ENCODE measurements around the gene HIF1A. TPM values are rescaled to one million over a fixed set of nuclear protein-coding genes. Genes with fewer than 3 reads are reported as not detected.
A peak's percentile ranks its signal among the peaks of the same experiment; 100 is the strongest.

HIF1A gene
- total RNA-seq, 4 donors from 2014 or later, result 50.0 to 137 (median 83.0) TPM

DNA sequence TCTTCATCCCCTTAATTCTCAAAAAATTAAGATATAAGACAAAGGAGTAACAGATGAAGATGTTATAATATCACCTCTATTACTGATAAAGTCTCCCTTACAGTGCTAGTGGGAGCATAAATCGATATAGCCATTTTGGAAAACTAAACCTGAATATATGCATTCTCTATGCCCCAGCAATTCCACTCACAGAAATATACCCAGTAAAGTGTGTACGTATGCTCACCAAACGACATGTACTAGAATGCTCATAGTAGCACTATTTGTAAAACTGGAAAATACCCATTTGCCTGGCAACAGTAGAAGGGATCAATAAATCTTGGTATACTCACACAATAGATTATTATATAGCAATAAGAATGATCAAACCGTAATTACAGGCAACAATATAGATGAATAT is 44.0 kb upstream of the HIF1A start:
- TF ChIP-seq, protein P1, sequence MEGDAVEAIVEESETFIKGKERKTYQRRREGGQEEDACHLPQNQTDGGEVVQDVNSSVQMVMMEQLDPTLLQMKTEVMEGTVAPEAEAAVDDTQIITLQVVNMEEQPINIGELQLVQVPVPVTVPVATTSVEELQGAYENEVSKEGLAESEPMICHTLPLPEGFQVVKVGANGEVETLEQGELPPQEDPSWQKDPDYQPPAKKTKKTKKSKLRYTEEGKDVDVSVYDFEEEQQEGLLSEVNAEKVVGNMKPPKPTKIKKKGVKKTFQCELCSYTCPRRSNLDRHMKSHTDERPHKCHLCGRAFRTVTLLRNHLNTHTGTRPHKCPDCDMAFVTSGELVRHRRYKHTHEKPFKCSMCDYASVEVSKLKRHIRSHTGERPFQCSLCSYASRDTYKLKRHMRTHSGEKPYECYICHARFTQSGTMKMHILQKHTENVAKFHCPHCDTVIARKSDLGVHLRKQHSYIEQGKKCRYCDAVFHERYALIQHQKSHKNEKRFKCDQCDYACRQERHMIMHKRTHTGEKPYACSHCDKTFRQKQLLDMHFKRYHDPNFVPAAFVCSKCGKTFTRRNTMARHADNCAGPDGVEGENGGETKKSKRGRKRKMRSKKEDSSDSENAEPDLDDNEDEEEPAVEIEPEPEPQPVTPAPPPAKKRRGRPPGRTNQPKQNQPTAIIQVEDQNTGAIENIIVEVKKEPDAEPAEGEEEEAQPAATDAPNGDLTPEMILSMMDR (IDR thresholded peaks at IDR 0.05), result no peak
- no peak for TF ChIP-seq POLR2A (IDR thresholded peaks at IDR 0.05)
- H3K4me1 ChIP-seq, result peaks cover 0 to 5% of the 10 kb centered on the region in 2 donors
- no peaks in the 10 kb centered on the region for H3K36me3 ChIP-seq
- no peaks in the 10 kb centered on the region for H3K27me3 ChIP-seq
- intact Hi-C loops (cut with DNase I; ENCODE audit: low total_unique reads), result no loop called here
- H3K27ac ChIP-seq, result no peak overlapping the region
- H3K9me3 ChIP-seq, result no peaks in the 10 kb centered on the region
- no peak overlapping the region for H3K4me3 ChIP-seq
- DNase-seq, result no peak

- intact Hi-C loops (cut with DNase I; ENCODE audit: low total_unique reads), result no loop called here
Measured at GRCh38 chr14:61652526-61653262, 42.6 kb upstream of the HIF1A start.

DNA sequence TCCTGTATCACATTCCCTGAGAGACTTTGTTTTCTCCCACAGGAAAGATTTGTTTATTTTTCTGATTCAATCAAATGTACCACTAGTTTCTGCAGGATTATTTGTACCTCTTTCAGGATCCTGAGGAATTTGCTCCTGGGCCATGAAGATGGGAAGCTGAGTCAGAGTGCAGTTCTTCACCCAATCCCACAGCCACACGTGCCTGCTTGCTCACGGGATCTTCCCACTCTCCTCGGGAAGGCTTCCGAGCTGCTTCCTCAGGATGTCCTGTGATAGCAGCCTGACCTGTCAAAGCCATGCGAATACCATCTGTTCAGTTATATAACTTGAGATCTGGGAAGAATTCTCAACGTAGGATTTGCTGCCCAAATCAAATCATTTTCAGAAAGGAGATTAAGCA is 41.8 kb upstream of the HIF1A start:
- DNase-seq, result peak in 1 of 2 donors; percentile 24
- TF ChIP-seq, protein P1 (IDR thresholded peaks at IDR 0.05), result no peak
- no peak for TF ChIP-seq POLR2A (IDR thresholded peaks at IDR 0.05)

More at GRCh38 chr14:61652526-61653262, 42.6 kb upstream of the HIF1A start:
- no peak for TF ChIP-seq POLR2A (IDR thresholded peaks at IDR 0.05)
- TF ChIP-seq, protein P1 (IDR thresholded peaks at IDR 0.05), result no peak
- no peak overlapping the region for H3K27ac ChIP-seq
- no peak overlapping the region for H3K4me3 ChIP-seq
- H3K9me3 ChIP-seq, result no peaks in the 10 kb centered on the region
- no peaks in the 10 kb centered on the region for H3K36me3 ChIP-seq
- peaks cover 0 to 5% of the 10 kb centered on the region in 2 donors for H3K4me1 ChIP-seq
- H3K27me3 ChIP-seq, result no peaks in the 10 kb centered on the region
- DNase-seq, result no peak

GRCh38 chr14:61654026-61654425 is 41.3 kb upstream of the HIF1A start:
- Histone ChIP-seq H3K9me3 (no peaks in the 10 kb centered on the region), H3K36me3 (no peaks in the 10 kb centered on the region), H3K27ac (no peak overlapping the region), H3K4me3 (no peak overlapping the region), H3K27me3 (no peaks in the 10 kb centered on the region), H3K4me1 (peaks cover 0 to 5% of the 10 kb centered on the region in 2 donors)
- no peak for DNase-seq
- TF ChIP-seq, protein P1 (IDR thresholded peaks at IDR 0.05), result no peak
- no peak for TF ChIP-seq POLR2A (IDR thresholded peaks at IDR 0.05)
- intact Hi-C loops (cut with DNase I; ENCODE audit: low total_unique reads), result no loop called here

More for the DNA sequence above, 41.8 kb upstream of the HIF1A start:
- no peak overlapping the region for H3K27ac ChIP-seq
- no peaks in the 10 kb centered on the region for H3K9me3 ChIP-seq
- intact Hi-C loops (cut with DNase I; ENCODE audit: low total_unique reads), result no loop called here
- H3K27me3 ChIP-seq, result no peaks in the 10 kb centered on the region
- no peak overlapping the region for H3K4me3 ChIP-seq
- H3K36me3 ChIP-seq, result no peaks in the 10 kb centered on the region
- peaks cover 0 to 5% of the 10 kb centered on the region in 2 donors for H3K4me1 ChIP-seq

DNA sequence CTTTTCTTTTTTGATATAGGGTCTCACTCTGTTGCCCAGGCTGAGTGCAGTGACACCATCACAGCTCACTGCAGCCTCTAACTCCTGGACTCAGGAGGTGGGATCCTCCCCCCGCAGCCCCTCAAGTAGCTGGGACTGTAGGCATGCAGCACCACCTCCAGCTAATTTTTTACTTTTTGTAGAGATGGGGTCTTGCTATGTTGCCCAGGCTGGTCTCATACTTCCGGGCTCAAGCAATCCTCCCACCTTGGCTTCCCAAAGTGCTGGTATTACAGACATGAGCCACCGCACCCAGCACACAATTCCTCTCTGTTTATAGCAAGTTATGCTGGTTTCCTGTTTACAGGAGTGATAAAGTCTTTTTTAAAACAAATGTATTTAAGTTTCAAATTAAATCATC is 39.5 kb upstream of the HIF1A start:
- no peak for TF ChIP-seq POLR2A (IDR thresholded peaks at IDR 0.05)
- TF ChIP-seq, protein P1 (IDR thresholded peaks at IDR 0.05), result no peak
- intact Hi-C loops (cut with DNase I; ENCODE audit: low total_unique reads), result no loop called here

More for the DNA sequence above, 39.5 kb upstream of the HIF1A start:
- Histone ChIP-seq H3K27ac (no peak overlapping the region), H3K36me3 (no peaks in the 10 kb centered on the region), H3K4me1 (peaks cover 0 to 5% of the 10 kb centered on the region in 2 donors), H3K27me3 (no peaks in the 10 kb centered on the region), H3K9me3 (no peaks in the 10 kb centered on the region), H3K4me3 (no peak overlapping the region)
- no peak for DNase-seq

Data from uterus (tissue), 4 donors.